MV-4-11 (cell line): ENCODE measurements around the gene AQP1.

Experiments used
- DNase-seq: peaks from one replicate; lab custom pipeline; 2025; lab: John Stamatoyannopoulos, UW

The AQP1 gene

DNA sequence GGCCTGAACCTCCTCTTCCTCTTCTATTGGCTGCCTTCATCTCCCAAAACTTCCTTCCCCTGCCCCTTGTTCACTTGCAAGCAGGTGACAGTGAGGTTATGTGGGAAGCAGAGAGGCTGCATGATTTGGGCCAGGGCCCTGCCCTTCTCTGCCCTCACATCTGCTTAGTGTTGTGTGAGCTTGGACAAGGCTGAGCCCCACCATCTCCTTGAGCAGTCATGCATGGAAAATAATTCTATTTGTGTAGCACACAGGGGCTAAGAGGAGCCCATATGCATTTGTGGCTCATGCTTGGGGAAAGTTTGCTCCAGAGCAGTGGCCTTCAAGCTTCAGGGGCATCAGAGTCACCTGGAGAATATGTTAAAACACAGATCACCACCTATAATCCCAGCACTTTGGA is 26.8 kb upstream of the AQP1 start:
- no peak for DNase-seq

DNA sequence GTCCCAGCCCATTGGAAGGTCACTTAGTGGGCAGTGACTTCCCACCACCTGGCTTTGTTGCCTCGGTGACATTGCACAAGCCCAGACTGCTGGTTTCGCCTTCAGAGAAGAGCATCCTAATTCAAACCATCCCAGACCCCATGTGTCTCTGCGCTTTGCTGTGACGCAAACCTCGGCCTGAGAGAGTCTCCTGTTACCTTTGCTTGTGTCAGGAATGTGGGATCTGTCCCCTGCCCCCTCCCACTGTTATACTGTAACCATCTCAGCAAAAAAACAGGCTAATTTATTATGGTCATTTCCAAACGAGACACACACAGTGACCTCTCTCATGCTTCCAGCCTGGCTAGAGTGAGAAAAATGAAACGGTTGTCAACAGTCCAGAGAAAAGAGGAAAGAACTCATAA is 25.0 kb upstream of the AQP1 start:
- peak; percentile 18 for DNase-seq

DNA sequence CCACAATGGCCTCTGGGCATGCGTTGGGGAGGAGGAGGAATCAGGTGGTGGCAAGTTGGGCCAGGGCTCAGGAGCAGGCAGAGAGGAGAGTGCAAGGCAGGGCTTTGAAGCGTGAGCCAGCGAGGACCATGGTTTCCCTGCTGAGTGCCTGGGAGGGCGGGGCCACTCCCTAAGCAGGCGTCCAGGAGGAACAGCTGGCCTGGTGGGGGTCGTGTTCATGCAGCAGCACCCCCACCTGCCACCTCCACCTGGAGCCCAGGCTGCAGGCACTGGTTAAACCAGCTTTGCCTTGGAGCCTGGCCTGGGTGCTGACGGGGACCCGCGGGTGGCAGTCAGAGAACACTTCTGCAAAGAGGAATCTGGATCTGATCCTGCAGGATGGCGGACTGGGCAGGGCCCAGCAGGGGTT is 24.2 kb upstream of the AQP1 start:
- DNase-seq, result no peak

GRCh38 chr7:30888747-30889146 is 22.9 kb upstream of the AQP1 start:
- peak; percentile 2 for DNase-seq

GRCh38 chr7:30890226-30890625 is 21.4 kb upstream of the AQP1 start:
- DNase-seq, result no peak

DNA sequence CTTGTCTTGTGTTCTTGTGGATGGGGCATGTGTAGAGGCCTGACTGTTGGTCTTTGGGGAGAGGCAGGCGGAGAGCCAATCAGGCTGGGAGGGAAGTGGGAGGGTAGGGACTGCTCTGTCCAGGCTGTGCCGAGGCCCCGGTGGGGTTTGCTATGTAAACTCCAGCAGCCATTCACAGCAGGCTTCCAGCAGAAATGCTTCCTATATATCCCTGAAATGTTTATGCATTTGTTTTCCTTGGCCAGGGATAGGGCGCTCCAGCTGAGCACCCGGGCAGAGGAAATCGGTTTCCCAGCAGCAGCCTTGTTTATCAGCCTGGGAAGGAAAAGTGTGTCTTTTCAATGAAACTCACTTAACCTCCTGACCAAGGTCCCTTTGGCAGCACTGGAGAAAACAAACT is 18.3 kb upstream of the AQP1 start:
- no peak for DNase-seq

DNA sequence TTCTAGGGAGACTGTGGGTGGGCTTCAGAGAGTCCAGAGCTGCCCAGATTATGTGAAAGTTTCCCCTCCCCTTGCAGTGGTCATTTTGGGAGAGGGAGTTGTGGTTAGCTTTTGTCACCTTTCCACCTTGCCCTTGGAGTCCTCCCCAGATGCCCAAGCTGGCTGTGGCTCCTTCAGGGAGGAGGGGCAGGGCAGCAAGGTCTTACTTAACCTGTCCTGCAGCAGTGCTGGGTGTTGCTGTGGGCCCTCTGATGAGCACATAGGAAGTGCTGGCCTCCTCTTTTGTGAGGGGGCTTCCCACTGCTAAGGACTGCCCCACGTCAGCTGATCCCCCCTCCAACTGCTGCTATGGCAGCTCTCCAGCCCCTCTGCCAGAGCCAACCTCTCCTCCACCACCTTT is 17.6 kb upstream of the AQP1 start:
- DNase-seq, result no peak

GRCh38 chr7:30894866-30895605 is 16.6 kb upstream of the AQP1 start:
- DNase-seq, result no peak

DNA sequence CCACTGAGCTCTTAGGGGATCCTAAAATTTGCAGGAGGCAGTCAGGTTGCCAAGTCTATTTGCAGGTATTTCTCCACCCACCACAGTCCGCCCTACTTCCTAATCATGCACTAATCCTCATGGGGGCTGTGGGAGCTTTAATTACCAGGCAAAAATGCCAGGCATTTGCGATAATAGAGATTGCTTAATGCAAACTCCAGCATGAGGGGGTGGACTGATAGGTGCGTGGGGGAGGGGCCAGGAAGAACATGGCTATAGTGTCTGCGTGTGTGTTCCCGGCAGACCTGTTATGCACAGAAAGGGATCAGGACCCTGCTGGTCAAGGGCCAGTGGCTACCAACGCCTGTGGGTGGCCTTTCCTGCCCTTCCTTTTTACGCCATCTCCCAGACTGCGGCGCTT is 15.6 kb upstream of the AQP1 start:
- DNase-seq, result no peak

GRCh38 chr7:30896783-30897637 is 14.6 kb upstream of the AQP1 start:
- DNase-seq, result no peak

DNA sequence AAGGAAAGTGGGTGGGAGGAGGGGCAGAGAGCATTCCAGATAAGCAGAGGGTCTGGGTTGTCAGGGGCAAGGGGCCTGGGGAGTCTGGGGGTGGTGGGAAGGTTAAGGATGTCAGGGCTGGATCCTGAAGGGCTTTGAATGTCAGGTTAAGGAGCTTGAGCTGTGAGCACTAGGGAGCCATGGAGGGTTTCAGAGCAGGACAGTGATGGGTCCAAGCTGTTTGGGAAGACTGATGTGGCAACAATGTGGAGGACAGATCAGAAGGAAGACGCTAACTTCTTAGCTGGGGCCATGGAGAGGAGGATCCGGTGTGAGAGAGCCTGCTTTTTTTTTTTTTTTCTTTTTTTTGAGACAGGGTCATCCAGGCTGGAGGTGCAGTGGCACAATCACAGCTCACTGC is 13.9 kb upstream of the AQP1 start:
- DNase-seq, result no peak

DNA sequence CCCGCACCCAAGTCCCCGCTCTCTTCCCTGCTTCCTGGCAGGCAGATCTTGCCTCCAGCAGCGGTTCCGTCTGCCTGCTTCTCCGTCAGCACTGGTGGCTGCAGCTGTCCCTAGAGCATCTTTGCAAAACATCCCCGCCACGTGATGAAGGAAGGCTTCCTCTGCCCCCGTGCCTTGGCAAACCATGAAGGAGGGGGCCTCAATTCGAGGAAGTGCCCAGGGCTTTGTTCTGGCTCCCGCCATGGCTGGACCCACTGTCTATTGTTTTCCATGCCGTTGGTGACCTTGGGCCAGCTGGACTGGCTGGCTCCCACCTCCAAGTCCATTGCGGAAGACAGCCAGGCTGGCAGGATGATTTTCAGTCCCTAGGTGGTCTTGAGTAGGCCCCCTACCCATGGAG is 13.2 kb upstream of the AQP1 start:
- no peak for DNase-seq

GRCh38 chr7:30899066-30899465 is 12.6 kb upstream of the AQP1 start:
- DNase-seq, result no peak

DNA sequence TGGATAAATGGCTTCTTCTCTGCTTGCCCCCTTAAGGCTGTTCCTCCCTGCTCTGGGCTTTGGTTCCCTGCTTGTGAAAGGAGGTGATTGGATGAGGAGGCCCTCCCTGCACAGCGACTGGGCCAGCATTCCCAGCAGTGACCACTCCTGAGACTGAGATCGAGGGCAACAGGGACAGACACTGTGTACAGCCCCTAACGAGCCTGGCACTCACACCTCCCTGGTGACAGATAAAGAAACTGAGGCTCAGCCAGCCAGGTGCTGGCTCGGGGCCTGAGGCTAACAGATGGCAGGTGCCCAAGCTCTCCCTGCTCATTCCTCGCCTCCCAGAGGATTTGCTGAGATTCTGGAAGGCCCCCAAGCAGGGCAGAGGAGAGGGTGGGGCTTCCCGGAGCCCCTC is 12.0 kb upstream of the AQP1 start:
- DNase-seq, result no peak

DNA sequence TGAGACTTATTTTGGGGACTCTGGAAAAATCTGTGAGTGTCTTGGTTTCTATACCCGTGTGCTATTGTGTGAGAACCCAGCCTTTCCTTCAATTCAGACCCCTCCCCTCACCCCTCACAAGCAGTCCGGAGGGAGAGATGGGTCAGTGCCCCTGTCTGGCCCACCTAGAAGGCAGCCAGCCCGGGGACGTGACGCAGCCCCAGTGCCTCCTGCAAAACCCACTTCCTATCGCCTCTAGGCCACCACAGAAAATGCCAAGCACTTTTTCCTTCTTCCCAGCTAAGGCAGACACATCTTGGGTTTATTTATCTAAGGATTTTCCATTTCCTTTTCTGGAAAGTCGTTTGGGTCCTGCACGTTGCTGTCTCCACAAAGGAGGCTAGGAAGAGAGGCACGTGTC is 11.6 kb upstream of the AQP1 start:
- DNase-seq, result no peak

- DNase-seq, result no peak
These were observed 10.8 kb upstream of the AQP1 start for GRCh38 chr7:30900803-30901362.

GRCh38 chr7:30901856-30902255 is 9.8 kb upstream of the AQP1 start:
- no peak for DNase-seq

DNA sequence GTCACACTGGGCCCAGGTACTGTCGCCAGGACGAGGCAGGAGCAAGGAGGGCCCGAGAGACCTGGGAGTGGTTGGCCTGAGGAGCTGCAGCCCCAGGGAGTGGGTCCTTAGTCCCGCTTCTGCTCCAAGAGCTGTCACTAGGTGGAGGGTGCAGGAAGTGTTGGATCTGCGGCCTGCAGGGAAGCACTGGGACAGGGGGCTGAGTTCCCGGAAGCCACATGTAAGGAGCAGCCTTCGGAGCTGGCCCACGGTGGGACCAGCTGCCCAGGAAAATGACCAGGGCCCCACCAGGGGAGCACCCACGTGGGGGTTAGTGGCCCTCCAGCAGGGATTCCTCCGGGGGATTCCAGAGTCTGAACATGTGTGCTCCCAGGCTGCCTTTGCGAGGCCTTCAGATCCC is 9.2 kb upstream of the AQP1 start:
- no peak for DNase-seq

- DNase-seq, result no peak
These were observed 8.5 kb upstream of the AQP1 start for GRCh38 chr7:30903146-30903545.

DNA sequence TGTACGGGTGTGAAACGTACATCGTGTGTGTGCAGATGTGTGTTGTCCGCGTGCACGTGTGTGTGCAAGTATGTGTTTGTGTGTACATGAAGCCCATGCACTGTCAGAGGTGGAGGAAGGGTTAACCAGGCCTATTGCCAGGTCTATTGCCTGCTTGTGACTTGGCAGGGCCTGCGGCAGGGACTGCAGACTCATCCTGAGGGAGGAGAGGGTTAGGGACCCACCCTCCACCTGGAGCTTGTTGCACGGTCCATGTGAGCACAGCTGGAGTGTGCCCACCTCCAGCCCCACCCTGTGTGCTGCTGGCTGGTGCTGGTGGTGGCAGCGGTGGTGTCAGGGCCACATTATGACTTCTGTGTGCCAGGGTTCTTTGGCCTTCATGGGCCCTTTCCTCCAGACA is 7.1 kb upstream of the AQP1 start:
- DNase-seq, result no peak

DNA sequence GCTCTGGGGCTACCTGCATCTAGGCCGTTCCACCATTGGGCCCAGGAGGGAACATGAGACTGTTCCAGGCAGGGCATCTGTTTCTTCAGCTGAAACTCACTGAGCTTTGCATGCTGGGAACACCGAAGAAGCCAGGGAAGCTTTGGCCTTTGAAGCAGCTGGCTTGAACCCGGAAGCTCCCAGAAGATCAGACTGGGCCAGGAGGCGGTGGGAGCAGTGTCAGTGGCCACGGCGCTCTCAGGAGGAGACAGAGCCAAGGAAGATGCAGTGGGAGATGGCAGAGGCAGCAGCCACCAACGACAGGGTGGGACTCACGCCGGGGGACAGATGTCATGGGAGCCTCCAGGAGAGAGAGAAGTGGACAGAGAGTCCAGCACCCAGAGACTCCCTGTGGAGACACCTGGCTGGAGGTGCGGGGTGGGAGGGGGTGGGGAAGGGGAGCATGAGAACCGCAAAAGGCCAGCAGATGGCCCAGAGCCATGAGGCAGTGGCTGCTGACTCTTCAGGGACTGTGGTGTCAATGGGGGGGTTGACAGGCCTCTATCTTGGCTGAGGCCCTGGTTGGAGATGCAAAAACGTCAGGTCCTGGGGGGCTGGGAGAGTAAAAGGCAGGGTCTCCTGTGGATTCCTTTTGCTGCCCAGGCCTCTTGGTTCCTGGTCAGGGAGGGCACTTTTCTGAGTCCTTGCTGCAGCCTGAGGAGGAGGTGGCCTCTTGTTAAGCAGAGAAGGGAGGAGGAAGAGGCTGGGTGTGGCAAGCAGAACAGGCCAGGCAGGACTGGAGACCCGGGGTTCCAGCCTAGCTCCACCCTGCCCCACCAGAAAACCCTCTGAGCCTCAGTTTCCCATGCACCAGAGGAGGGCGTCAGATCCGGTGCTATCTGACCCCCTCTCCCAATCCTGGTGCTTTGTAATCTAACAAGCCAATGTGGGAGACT is 6.3 kb upstream of the AQP1 start:
- DNase-seq, result no peak

GRCh38 chr7:30906014-30906413 is 5.6 kb upstream of the AQP1 start:
- no peak for DNase-seq
